ENCODE results near the gene PTPRM. TPM values are rescaled to one million over a fixed set of nuclear protein-coding genes. Genes with fewer than 3 reads are reported as not detected.

PTPRM gene
- total and polyA plus RNA-seq, 2 of the 8 experiments (the other 6 are each of a cell fraction or from before 2014, with no cell fraction given), result 4.1 to 7.0 TPM

DNA sequence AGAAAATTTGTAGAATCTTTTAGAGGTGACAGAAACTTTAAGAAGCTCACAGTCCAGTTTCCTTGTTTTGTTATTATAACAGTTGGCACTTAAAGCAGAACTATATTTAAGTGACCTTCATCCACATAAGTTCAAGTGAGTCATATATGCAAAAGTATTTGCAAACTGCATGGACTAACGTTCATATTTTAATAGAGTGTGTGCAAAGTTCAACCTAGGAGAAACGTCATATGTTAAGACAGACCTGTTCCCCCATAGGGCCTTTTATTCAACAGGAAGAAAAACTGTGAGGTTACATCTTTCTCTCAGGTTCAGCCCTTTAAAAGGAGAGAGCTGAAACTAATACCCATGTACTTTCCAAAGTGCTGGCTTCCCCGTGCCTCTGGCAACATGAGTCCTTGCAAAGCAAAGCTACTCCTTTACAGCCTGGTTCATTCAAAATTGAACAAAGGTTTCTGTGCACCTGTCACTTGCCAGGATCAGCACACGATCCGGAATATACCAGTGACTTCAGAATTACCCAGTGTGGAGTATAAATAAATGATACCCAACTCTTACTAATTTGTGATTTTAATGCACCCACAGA lies 762.2 kb downstream of the PTPRM start:
- CTCF ChIA-PET (ENCODE audit: partially characterized antibody), result interaction anchor here (1.8 kb wide), 1 partner anchor 17 kb away, joined by 3 read pairs; no protein-coding TSS in a partner anchor
- Histone ChIP-seq H2AK5ac (ENCODE audit: low read depth, low read length) (no peak overlapping the region), H3K56ac (replicated peaks; ENCODE audit: insufficient read length, low read depth, low read length) (no peak overlapping the region), H3K9me3 (ENCODE audit: insufficient read depth in 2 of 2, low read depth in 1 of 2, low read length in 1 of 2) (no peaks in the 10 kb centered on the region), H2BK20ac (ENCODE audit: low read length) (no peak overlapping the region), H4K5ac (ENCODE audit: insufficient read length, low read depth, low read length) (no peak overlapping the region), H2AFZ (ENCODE audit: low read length) (no peak overlapping the region), H4K8ac (ENCODE audit: extremely low read depth, insufficient read depth, low read length) (no peak overlapping the region), H3K79me2 (ENCODE audit: control insufficient read depth in 1 of 2, insufficient read depth in 2 of 2, low read length in 2 of 2) (no peaks in the 10 kb centered on the region), H4K91ac (replicated peaks; ENCODE audit: insufficient read length, low read length) (no peak overlapping the region), H2BK12ac (ENCODE audit: low read depth, low read length) (no peak overlapping the region), H3K9ac (replicated peaks in 1 of 4; ENCODE audit: extremely low read depth in 1 of 4, low read depth in 3 of 4, low read length in 3 of 4) (no peak overlapping the region), H3K23me2 (ENCODE audit: low read depth, low read length) (no peaks in the 10 kb centered on the region), H3K4me3 (ENCODE audit: extremely low read depth in 1 of 4, insufficient read depth in 2 of 4, low read depth in 3 of 4, low read length in 4 of 4) (no peak overlapping the region), H3K4me1 (replicated peaks in 1 of 4; ENCODE audit: control insufficient read depth in 3 of 4, insufficient read depth in 4 of 4, low read length in 3 of 4) (no peaks in the 10 kb centered on the region; a peak in 1 of 7 replicates), H3K18ac (ENCODE audit: extremely low read depth, low read length) (no peak overlapping the region), H3K4me2 (ENCODE audit: insufficient read depth in 1 of 2, low read depth in 2 of 2, low read length in 2 of 2) (no peak overlapping the region), H3K14ac (ENCODE audit: insufficient read length) (no peak overlapping the region), H2BK5ac (ENCODE audit: low read depth, low read length) (no peak overlapping the region), H3K4ac (replicated peaks; ENCODE audit: insufficient read length, low read depth, low read length) (no peak overlapping the region), H2BK120ac (replicated peaks; ENCODE audit: low read depth, low read length) (no peak overlapping the region), H4K20me1 (replicated peaks in 1 of 2; ENCODE audit: control insufficient read depth in 1 of 2, insufficient read depth in 2 of 2, low read length in 2 of 2) (no peaks in the 10 kb centered on the region), H3K27ac (ENCODE audit: low read depth, low read length) (no peak overlapping the region), H3K36me3 (ENCODE audit: control insufficient read depth in 2 of 4, insufficient read depth in 4 of 4, low read length in 3 of 4) (no peaks in the 10 kb centered on the region), H3K23ac (ENCODE audit: insufficient read length) (no peak overlapping the region), H3K79me1 (ENCODE audit: low read depth, low read length) (no peaks in the 10 kb centered on the region), H2BK15ac (ENCODE audit: low read length) (no peak overlapping the region), H3K27me3 (replicated peaks in 1 of 4; ENCODE audit: control insufficient read depth in 3 of 4, extremely low read depth in 1 of 4, insufficient read depth in 3 of 4, low read length in 3 of 4) (no peaks in the 10 kb centered on the region)
- 86% methylated on average over 5 of the region's 5 CpGs; no CpG with 5 or more reads in 1 of the 2 experiments for WGBS, 2 experiments (ENCODE audit: extremely low coverage in 1 of 2, insufficient coverage in 1 of 2, insufficient read length in 1 of 2, insufficient replicate concordance in 2 of 2, low coverage in 1 of 2, low lambda C conversion rate in 2 of 2, missing lambda C conversion rate in 1 of 2)
- DNase-seq (ENCODE audit: low read depth in 1 of 2, low spot score in 2 of 2) (no peak), FAIRE-seq (no peak)
- POLR2A ChIA-PET (ENCODE audit: partially characterized antibody), result no interaction called here
- no peak for TF ChIP-seq SAP30 (IDR thresholded peaks at IDR 0.05; ENCODE audit: insufficient read depth, insufficient replicate concordance, low read length)
- TF ChIP-seq SP1 (IDR thresholded peaks at IDR 0.05; ENCODE audit: low read depth, low read length), result no peak
- no peak for TF ChIP-seq HDAC6 (IDR thresholded peaks at IDR 0.05; ENCODE audit: low read depth, low read length)
- TF ChIP-seq NRF1 (IDR thresholded peaks at IDR 0.05; ENCODE audit: low read depth, low read length), result no peak
- no peak for TF ChIP-seq RBBP5 (IDR thresholded peaks at IDR 0.05; ENCODE audit: borderline replicate concordance, low read depth, low read length)
- no peak for TF ChIP-seq EGR1 (IDR thresholded peaks at IDR 0.05; ENCODE audit: borderline replicate concordance, low read depth, low read length)
- no peak for TF ChIP-seq TEAD4 (IDR thresholded peaks at IDR 0.05; ENCODE audit: low read depth, low read length)
